ENCODE measurements around the gene ZBTB25.
A peak's percentile ranks its signal among the peaks of the same experiment; 100 is the strongest.

- TF ChIP-seq CTCF (IDR thresholded peaks at IDR 0.05 in 8 of 11, conservative IDR thresholded peaks at IDR 0.05 in 3 of 11) (peak; percentile 68 to 91 (median 88)), POLR2A (IDR thresholded peaks at IDR 0.05) (no peak), POLR2AphosphoS5 (IDR thresholded peaks at IDR 0.05) (peak in 1 of 3 donors; percentile 48)
Observed at GRCh38 chr14:64510825-64511671, 7.4 kb upstream of the ZBTB25 start.

Data from spleen (tissue), 7 donors.